HL-60/S4 treated with retinoic acid at 250 ng/mL for 4 days and 3 days (cell line): ENCODE results near the gene KIAA0232.

Source experiments
- in situ Hi-C: fragments of 300-500 bp; cut with MboI; formaldehyde crosslinking; loops from 2 replicates; pipeline ENCODE4 v1.7.0; 2022; ENCODE audit warnings: low sequenced_read_pairs

The KIAA0232 gene, protein sequence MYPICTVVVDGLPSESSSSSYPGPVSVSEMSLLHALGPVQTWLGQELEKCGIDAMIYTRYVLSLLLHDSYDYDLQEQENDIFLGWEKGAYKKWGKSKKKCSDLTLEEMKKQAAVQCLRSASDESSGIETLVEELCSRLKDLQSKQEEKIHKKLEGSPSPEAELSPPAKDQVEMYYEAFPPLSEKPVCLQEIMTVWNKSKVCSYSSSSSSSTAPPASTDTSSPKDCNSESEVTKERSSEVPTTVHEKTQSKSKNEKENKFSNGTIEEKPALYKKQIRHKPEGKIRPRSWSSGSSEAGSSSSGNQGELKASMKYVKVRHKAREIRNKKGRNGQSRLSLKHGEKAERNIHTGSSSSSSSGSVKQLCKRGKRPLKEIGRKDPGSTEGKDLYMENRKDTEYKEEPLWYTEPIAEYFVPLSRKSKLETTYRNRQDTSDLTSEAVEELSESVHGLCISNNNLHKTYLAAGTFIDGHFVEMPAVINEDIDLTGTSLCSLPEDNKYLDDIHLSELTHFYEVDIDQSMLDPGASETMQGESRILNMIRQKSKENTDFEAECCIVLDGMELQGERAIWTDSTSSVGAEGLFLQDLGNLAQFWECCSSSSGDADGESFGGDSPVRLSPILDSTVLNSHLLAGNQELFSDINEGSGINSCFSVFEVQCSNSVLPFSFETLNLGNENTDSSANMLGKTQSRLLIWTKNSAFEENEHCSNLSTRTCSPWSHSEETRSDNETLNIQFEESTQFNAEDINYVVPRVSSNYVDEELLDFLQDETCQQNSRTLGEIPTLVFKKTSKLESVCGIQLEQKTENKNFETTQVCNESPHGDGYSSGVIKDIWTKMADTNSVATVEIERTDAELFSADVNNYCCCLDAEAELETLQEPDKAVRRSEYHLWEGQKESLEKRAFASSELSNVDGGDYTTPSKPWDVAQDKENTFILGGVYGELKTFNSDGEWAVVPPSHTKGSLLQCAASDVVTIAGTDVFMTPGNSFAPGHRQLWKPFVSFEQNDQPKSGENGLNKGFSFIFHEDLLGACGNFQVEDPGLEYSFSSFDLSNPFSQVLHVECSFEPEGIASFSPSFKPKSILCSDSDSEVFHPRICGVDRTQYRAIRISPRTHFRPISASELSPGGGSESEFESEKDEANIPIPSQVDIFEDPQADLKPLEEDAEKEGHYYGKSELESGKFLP (N-terminal part only)

GRCh38 chr4:6782147-6782845 lies at the start of gene KIAA0232:
KIAA0232 (plus strand) TSS chr4:6782727; CDS start chr4:6824454, 41,727 bp downstream.
- in situ Hi-C loops: no loop called here

DNA sequence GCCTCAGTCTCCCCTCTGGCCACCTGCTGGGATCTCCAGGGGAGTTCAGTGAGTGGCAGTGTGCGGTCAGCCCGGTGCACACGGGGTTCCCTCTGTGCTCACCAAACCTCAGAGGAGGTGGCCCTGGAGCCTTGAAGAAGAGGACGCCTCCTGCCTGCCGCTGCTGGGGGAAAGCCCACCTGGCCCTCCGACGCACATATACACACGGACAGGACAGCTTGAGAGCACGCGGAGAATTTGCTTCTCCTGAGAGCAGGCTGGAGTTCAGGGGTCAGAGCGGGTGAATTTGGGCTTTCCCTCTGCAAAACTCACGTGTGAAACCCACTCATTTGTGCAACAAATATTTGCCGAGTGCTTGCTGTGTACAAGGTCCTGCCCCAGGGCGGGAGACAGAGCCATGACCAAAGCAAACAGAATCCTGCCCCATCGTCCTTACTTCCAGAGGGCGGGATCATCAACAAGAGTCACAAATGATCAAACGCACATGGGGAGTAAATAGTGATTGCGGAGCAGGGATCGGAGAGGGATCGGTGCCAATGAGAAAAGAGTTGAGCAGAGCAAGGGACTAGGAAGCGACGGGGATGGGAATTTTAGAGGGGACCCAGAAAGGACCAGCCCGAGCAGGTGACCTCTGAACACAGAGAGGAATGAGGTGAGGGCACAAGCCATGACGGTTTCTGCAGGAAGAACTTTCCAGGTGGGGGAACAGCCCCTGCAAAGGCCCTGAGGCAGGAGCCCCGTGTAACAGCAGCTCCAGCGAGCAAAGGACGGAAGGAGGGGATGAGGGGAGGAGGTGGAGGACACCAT lies 49.0 kb upstream of the KIAA0232 start:
- in situ Hi-C loops: no loop called here

- in situ Hi-C loops: no loop called here
These were observed 48.3 kb upstream of the KIAA0232 start for GRCh38 chr4:6734165-6734786.

DNA sequence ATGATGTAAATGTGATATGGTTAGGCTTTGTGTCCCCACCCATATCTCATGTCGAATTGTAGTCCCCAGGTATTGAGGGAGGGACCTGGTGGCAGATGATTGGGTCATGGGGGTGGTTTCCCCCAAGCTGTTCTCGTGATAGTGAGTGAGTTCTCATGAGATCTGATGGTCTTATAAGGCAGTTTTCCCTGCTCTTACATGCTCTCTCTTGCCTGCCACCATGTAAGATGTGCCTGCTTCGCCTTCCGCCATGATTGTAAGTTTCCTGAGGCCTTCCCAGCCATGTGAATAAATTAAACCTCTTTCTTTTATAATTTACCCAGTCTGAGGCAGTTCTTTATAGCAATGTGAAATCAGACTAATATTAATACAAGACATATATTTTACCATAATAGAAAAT lies 42.6 kb upstream of the KIAA0232 start:
- in situ Hi-C loops: no loop called here

GRCh38 chr4:6740347-6740746 lies 42.2 kb upstream of the KIAA0232 start:
- in situ Hi-C loops: no loop called here

DNA sequence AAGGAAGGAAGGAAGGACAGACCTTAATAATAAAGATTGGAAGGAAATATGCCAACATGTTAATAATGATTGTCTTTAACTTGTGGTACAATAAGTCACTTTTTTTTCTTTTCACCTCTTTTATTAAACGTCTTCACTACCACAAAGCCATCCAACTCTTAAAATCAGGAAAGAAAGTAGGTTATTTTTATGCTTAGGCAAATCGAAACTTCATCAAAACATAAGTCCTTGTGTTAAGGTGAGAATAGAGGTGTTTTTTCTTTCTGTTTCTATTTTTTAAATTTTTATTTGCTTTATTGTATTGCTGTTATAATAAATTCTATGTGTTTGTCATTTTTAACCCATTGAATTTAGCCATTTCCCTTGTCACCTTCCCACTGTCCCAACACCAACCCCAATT lies 40.0 kb upstream of the KIAA0232 start:
- in situ Hi-C loops: no loop called here

- in situ Hi-C loops: no loop called here
These were observed 39.5 kb upstream of the KIAA0232 start for GRCh38 chr4:6742989-6743388.

DNA sequence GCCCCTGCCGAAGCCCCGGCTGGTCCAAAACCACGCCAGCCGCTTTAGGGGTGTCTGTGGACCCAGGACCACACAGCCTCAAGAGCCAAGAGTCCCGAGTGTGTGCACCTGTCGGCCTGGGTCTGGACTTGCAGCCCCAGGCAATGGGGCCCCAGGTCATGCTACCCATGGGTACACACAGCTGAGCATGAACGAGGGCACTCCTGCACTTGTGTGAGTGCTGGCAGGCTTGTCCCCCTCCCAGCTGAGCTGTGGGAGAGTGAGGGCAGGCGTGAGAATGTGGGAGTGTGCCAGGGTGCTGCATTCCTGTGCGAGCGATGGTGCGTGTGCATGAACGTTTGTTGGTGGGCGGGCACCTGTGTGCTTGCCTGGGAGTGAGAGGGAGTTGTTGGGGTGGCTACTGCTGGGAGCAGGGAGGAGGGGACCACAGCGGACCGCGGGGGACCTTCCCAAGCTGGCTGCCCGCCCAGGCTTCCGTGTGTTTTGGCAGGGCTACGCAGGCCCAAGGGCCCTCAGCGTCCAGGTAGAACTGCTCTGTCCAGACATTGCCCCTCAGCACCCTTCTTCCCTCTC lies 35.7 kb upstream of the KIAA0232 start:
- in situ Hi-C loops: no loop called here

- in situ Hi-C loops: no loop called here
These were observed 35.1 kb upstream of the KIAA0232 start for GRCh38 chr4:6747294-6748051.

GRCh38 chr4:6748286-6748685 lies 34.2 kb upstream of the KIAA0232 start:
- in situ Hi-C loops: no loop called here

- in situ Hi-C loops: no loop called here
These were observed 33.0 kb upstream of the KIAA0232 start for GRCh38 chr4:6749340-6750171.

- in situ Hi-C loops: no loop called here
These were observed 32.0 kb upstream of the KIAA0232 start for GRCh38 chr4:6750286-6751221.

- in situ Hi-C loops: no loop called here
These were observed 30.7 kb upstream of the KIAA0232 start for GRCh38 chr4:6751611-6752485.

DNA sequence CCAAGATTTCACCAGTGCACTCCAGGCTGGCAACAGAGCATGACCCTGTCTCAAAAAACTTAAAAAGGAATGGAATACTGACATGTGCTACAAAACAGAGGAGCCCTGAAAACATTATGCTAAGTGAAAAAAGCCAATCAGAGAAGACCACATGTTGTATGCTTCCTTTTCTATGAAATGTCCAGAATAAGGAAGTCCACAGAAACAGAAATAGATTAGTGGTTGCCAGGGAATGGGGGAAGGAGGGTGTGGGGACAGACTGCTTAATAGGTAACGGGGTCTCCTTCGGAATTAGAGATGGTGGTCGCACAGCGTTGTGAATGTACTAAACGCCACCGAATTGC lies 30.1 kb upstream of the KIAA0232 start:
- in situ Hi-C loops: no loop called here

DNA sequence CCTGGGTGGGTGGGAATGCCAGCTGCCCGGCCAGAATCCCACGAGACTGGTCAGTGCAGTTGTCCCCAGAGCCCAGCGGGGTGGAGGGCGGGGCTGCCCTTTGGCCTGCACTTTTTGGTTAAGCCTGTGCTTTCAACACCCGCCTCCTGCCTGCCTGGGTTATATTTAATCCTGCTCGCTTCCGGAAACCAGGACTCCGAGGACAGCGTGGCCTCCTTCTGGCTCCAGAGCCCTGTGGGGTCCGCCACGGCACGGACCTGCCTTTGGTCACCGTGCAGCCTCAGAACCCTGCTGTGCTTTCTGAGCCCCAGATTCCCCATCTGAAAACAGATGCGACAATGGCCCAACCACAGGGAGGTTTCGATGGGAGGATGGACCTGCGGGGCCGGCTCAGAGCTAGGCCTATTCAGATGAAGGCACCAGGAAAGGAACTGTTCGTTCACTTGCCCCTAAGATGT lies 29.4 kb upstream of the KIAA0232 start:
- in situ Hi-C loops: no loop called here
